ENCODE data around the gene ARG2. TPM values are rescaled to one million over a fixed set of nuclear protein-coding genes. Genes with fewer than 3 reads are reported as not detected.
A peak's percentile ranks its signal among the peaks of the same experiment; 100 is the strongest.

The ARG2 gene
- polyA plus RNA-seq, 3 donors: 0.13 to 0.46 (median 0.33) TPM

DNA sequence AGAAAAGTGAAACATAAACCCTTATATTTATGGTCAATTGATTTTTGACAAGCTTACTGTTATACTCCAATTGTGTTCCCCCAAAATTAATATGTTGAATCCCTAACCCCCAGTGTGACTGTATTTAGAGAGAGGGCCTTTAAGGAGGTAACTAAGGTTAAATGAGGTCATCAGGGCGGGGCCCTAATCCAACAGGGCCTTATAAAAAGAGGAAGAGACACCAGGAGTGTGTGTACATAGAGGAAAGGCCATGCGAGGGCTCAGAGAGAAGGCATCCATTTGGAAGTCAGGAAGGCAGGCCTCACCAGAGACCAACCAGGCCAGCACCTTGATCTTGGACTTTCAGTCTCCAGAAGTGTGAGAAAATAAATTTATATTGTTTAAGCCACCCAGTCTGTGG lies 61.2 kb downstream of the ARG2 start:
- WGBS (ENCODE audit: insufficient coverage): 20% methylated on average over 2 of the region's 2 CpGs
- Mint-ChIP-seq H3K4me1 (peaks cover 16% of the 10 kb centered on the region), H3K27ac (peak overlapping the region; percentile 87 to 93 (median 89)), H3K36me3 (peaks cover 62 to 72% of the 10 kb centered on the region in 2 donors), H3K9me3 (peaks cover 0 to 2% (median 0%) of the 10 kb centered on the region in 7 donors), H3K27me3 (ENCODE audit: low read depth in 3 of 3) (peaks cover 0 to 2% (median 0%) of the 10 kb centered on the region in 3 donors), H3K4me3 (no peak overlapping the region)
- intact Hi-C loops (cut with micrococcal nuclease): no loop called here
- no peaks in the 10 kb centered on the region for H4K20me1 ChIP-seq (ENCODE audit: insufficient read depth, low read length)
- H3K9ac ChIP-seq (ENCODE audit: insufficient read depth, low read length, poor library complexity, severe bottlenecking): peak overlapping the region; percentile 17
- no peaks in the 10 kb centered on the region for H3K27me3 ChIP-seq (ENCODE audit: control insufficient read depth in 2 of 2, insufficient read depth in 2 of 2, low read length in 2 of 2)
- H3K79me2 ChIP-seq (ENCODE audit: insufficient read depth, low read length): no peaks in the 10 kb centered on the region
- DNase-seq: peak; percentile 76 to 94 (median 86)
- H3K9me3 ChIP-seq (replicated peaks in 1 of 2; ENCODE audit: control insufficient read depth in 1 of 2, insufficient read depth in 1 of 2, low read length in 2 of 2): no peaks in the 10 kb centered on the region
- H2AFZ ChIP-seq (ENCODE audit: insufficient read depth, low read depth, low read length, poor library complexity, severe bottlenecking): peak overlapping the region; percentile 75
- peak overlapping the region; percentile 2 for H3K4me2 ChIP-seq (replicated peaks; ENCODE audit: extremely low read depth, low read length, poor library complexity, severe bottlenecking)
- H3K4me1 ChIP-seq (ENCODE audit: control insufficient read depth in 1 of 2, insufficient read depth in 2 of 2, low read length in 2 of 2): peaks cover 15 to 20% of the 10 kb centered on the region in 2 donors
- H3K36me3 ChIP-seq (replicated peaks in 1 of 2; ENCODE audit: control insufficient read depth in 1 of 2, insufficient read depth in 2 of 2, low read length in 2 of 2): peaks cover 12 to 60% of the 10 kb centered on the region in 2 donors
- H3K27ac ChIP-seq (ENCODE audit: low read depth in 1 of 2, low read length in 2 of 2): peak overlapping the region; percentile 30 to 81
- H3K4me3 ChIP-seq (replicated peaks in 1 of 3; ENCODE audit: low read depth in 2 of 3, low read length in 3 of 3): peak overlapping the region in 1 of 3 experiments; percentile 13
- TF ChIP-seq, protein P1, sequence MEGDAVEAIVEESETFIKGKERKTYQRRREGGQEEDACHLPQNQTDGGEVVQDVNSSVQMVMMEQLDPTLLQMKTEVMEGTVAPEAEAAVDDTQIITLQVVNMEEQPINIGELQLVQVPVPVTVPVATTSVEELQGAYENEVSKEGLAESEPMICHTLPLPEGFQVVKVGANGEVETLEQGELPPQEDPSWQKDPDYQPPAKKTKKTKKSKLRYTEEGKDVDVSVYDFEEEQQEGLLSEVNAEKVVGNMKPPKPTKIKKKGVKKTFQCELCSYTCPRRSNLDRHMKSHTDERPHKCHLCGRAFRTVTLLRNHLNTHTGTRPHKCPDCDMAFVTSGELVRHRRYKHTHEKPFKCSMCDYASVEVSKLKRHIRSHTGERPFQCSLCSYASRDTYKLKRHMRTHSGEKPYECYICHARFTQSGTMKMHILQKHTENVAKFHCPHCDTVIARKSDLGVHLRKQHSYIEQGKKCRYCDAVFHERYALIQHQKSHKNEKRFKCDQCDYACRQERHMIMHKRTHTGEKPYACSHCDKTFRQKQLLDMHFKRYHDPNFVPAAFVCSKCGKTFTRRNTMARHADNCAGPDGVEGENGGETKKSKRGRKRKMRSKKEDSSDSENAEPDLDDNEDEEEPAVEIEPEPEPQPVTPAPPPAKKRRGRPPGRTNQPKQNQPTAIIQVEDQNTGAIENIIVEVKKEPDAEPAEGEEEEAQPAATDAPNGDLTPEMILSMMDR (IDR thresholded peaks at IDR 0.05): no peak

DNA sequence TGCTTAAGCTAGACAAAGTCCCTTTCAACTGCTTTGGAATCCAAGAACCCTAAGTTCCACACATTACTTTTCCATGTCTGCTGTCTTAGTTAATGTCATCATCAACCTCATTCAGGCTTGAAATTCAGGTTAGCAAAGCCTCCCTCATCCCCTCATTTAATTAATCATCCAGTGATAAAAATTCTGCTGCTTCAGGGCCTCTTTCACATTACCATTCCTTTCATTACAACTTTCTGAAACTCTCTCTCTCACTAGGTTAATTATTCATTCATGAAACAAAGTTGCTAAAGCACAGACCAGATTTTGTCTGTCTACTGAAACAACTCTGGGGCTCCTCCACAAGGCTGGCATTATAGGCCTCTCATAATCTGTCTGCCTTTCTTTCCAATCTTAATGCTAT lies 64.1 kb downstream of the ARG2 start:
- H3K27ac Mint-ChIP-seq: no peak overlapping the region
- intact Hi-C loops (cut with micrococcal nuclease): no loop called here
- H3K4me1 ChIP-seq (ENCODE audit: control insufficient read depth in 1 of 2, insufficient read depth in 2 of 2, low read length in 2 of 2): peaks cover 15 to 20% of the 10 kb centered on the region in 2 donors
- H2AFZ ChIP-seq (ENCODE audit: insufficient read depth, low read depth, low read length, poor library complexity, severe bottlenecking): no peak overlapping the region
- H4K20me1 ChIP-seq (ENCODE audit: insufficient read depth, low read length): no peaks in the 10 kb centered on the region
- no peak overlapping the region for H3K4me2 ChIP-seq (replicated peaks; ENCODE audit: extremely low read depth, low read length, poor library complexity, severe bottlenecking)
- no peak overlapping the region for H3K4me3 Mint-ChIP-seq
- H3K79me2 ChIP-seq (ENCODE audit: insufficient read depth, low read length): no peaks in the 10 kb centered on the region
- H3K27me3 ChIP-seq (ENCODE audit: control insufficient read depth in 2 of 2, insufficient read depth in 2 of 2, low read length in 2 of 2): no peaks in the 10 kb centered on the region
- TF ChIP-seq, protein P1 (IDR thresholded peaks at IDR 0.05): no peak
- no peak for DNase-seq
- H3K36me3 Mint-ChIP-seq: peaks cover 64 to 74% of the 10 kb centered on the region in 2 donors
- H3K36me3 ChIP-seq (replicated peaks in 1 of 2; ENCODE audit: control insufficient read depth in 1 of 2, insufficient read depth in 2 of 2, low read length in 2 of 2): peaks cover 18 to 75% of the 10 kb centered on the region in 2 donors
- peaks cover 0 to 2% (median 0%) of the 10 kb centered on the region in 7 donors for H3K9me3 Mint-ChIP-seq
- H3K27ac ChIP-seq (ENCODE audit: low read depth in 1 of 2, low read length in 2 of 2): no peak overlapping the region
- peaks cover 12% of the 10 kb centered on the region for H3K4me1 Mint-ChIP-seq
- H3K27me3 Mint-ChIP-seq (ENCODE audit: low read depth in 3 of 3): peaks cover 0 to 2% (median 0%) of the 10 kb centered on the region in 3 donors
- H3K4me3 ChIP-seq (replicated peaks in 1 of 3; ENCODE audit: low read depth in 2 of 3, low read length in 3 of 3): no peak overlapping the region
- H3K9me3 ChIP-seq (replicated peaks in 1 of 2; ENCODE audit: control insufficient read depth in 1 of 2, insufficient read depth in 1 of 2, low read length in 2 of 2): no peaks in the 10 kb centered on the region
- H3K9ac ChIP-seq (ENCODE audit: insufficient read depth, low read length, poor library complexity, severe bottlenecking): no peak overlapping the region
